ENCODE results near the gene NDEL1. TPM values are rescaled to one million over a fixed set of nuclear protein-coding genes. Genes with fewer than 3 reads are reported as not detected.

Gene NDEL1
- total RNA-seq, 1 donor from 2014 or later: 60.2 TPM

- H3K36me3 Mint-ChIP-seq: peaks cover 46% of the 10 kb centered on the region
- no peaks in the 10 kb centered on the region for H3K9me3 Mint-ChIP-seq
- no peak overlapping the region for H3K4me3 Mint-ChIP-seq
- no peak for DNase-seq (ENCODE audit: low spot score in 2 of 2, unreplicated experiment in 2 of 2)
- H3K27me3 Mint-ChIP-seq (ENCODE audit: low read depth): no peaks in the 10 kb centered on the region
- TF ChIP-seq CTCF (IDR thresholded peaks at IDR 0.05; ENCODE audit: unreplicated experiment): no peak
- no peak overlapping the region for H3K27ac Mint-ChIP-seq
- no peaks in the 10 kb centered on the region for H3K4me1 Mint-ChIP-seq
These were observed 40.1 kb downstream of the NDEL1 start for GRCh38 chr17:8475781-8476180.

GRCh38 chr17:8476741-8477140, 41.1 kb downstream of the NDEL1 start:
- no peaks in the 10 kb centered on the region for H3K4me1 Mint-ChIP-seq
- DNase-seq (ENCODE audit: low spot score in 2 of 2, unreplicated experiment in 2 of 2): no peak
- no peaks in the 10 kb centered on the region for H3K27me3 Mint-ChIP-seq (ENCODE audit: low read depth)
- no peak overlapping the region for H3K4me3 Mint-ChIP-seq
- peaks cover 50% of the 10 kb centered on the region for H3K36me3 Mint-ChIP-seq
- no peak for TF ChIP-seq CTCF (IDR thresholded peaks at IDR 0.05; ENCODE audit: unreplicated experiment)
- no peaks in the 10 kb centered on the region for H3K9me3 Mint-ChIP-seq
- no peak overlapping the region for H3K27ac Mint-ChIP-seq

GRCh38 chr17:8477171-8477570, 41.5 kb downstream of the NDEL1 start:
- Mint-ChIP-seq H3K27me3 (ENCODE audit: low read depth) (no peaks in the 10 kb centered on the region), H3K4me3 (no peak overlapping the region), H3K9me3 (no peaks in the 10 kb centered on the region), H3K36me3 (peaks cover 53% of the 10 kb centered on the region), H3K4me1 (no peaks in the 10 kb centered on the region), H3K27ac (no peak overlapping the region)
- DNase-seq (ENCODE audit: low spot score in 2 of 2, unreplicated experiment in 2 of 2): no peak
- no peak for TF ChIP-seq CTCF (IDR thresholded peaks at IDR 0.05; ENCODE audit: unreplicated experiment)

- H3K36me3 Mint-ChIP-seq: peaks cover 58% of the 10 kb centered on the region
- H3K4me3 Mint-ChIP-seq: no peak overlapping the region
- no peak for TF ChIP-seq CTCF (IDR thresholded peaks at IDR 0.05; ENCODE audit: unreplicated experiment)
- no peaks in the 10 kb centered on the region for H3K27me3 Mint-ChIP-seq (ENCODE audit: low read depth)
- DNase-seq (ENCODE audit: low spot score in 2 of 2, unreplicated experiment in 2 of 2): no peak
- H3K4me1 Mint-ChIP-seq: no peaks in the 10 kb centered on the region
- no peak overlapping the region for H3K27ac Mint-ChIP-seq
- no peaks in the 10 kb centered on the region for H3K9me3 Mint-ChIP-seq
These were observed 42.2 kb downstream of the NDEL1 start for GRCh38 chr17:8477715-8478441.

GRCh38 chr17:8479431-8479947, 43.8 kb downstream of the NDEL1 start:
- no peaks in the 10 kb centered on the region for H3K4me1 Mint-ChIP-seq
- no peak for TF ChIP-seq CTCF (IDR thresholded peaks at IDR 0.05; ENCODE audit: unreplicated experiment)
- no peak overlapping the region for H3K27ac Mint-ChIP-seq
- no peak overlapping the region for H3K4me3 Mint-ChIP-seq
- H3K36me3 Mint-ChIP-seq: peaks cover 61% of the 10 kb centered on the region
- no peak for DNase-seq (ENCODE audit: low spot score in 2 of 2, unreplicated experiment in 2 of 2)
- no peaks in the 10 kb centered on the region for H3K27me3 Mint-ChIP-seq (ENCODE audit: low read depth)
- H3K9me3 Mint-ChIP-seq: peaks cover 2% of the 10 kb centered on the region
